OCI-LY1 (cell line): ENCODE measurements around the gene GTF2H2C.
"Not testable (repeated sequence)": the region's sequence is repeated elsewhere in the genome, so short reads cannot be mapped to it uniquely, and the experiment has no call there.

ENCODE experiments used
- EZH2 ChIP-seq: fragments of 200-600 bp; sonication (generic), shearing (Covaris generic); IDR thresholded peaks from 2 replicates; pipeline ENCODE4 v1.8.0; 2017; ENCODE audit warnings: borderline replicate concordance, mixed run types, mild to moderate bottlenecking, antibody characterized with exemption, low read length, moderate library complexity, mixed read lengths
- TF ChIP-seq, protein P1 (sequence below): fragments of 200-600 bp; sonication (generic), shearing (Covaris generic); IDR thresholded peaks from 2 replicates; pipeline ENCODE4 v1.5.1; 2017; ENCODE audit warnings: mild to moderate bottlenecking, antibody characterized with exemption, low read length, moderate library complexity, mixed read lengths

DNA sequence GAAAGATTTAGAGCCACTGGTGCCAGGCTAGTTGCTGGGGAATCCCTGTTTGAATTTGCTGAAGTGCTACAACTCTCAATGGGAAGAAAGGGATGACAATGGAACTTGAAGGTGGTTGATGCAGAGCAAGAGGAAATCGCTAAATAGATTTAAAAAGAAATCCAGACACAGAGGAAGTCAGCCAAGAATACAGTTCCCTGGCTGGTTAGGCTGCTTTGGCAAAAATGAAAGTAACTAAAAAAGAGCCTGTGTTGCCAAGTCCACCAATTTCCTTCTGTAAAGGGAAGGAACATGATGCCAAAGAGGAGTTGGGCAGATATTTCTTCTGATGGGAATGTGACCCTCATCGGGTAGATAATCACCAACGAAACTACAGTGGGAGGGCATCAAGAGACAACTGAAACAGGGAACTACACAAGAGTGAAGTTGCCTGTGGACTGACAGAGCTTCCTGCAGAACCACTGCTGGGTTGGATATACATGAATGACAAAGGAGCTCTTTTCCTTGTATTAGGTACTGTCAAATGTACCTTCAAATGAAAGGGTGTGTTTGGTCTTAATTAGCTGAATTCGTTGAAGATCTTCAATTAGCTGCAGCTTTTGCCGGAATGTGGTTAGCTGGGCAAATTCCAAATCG is 49.0 kb downstream of the GTF2H2C start:
- TF ChIP-seq, protein P1, sequence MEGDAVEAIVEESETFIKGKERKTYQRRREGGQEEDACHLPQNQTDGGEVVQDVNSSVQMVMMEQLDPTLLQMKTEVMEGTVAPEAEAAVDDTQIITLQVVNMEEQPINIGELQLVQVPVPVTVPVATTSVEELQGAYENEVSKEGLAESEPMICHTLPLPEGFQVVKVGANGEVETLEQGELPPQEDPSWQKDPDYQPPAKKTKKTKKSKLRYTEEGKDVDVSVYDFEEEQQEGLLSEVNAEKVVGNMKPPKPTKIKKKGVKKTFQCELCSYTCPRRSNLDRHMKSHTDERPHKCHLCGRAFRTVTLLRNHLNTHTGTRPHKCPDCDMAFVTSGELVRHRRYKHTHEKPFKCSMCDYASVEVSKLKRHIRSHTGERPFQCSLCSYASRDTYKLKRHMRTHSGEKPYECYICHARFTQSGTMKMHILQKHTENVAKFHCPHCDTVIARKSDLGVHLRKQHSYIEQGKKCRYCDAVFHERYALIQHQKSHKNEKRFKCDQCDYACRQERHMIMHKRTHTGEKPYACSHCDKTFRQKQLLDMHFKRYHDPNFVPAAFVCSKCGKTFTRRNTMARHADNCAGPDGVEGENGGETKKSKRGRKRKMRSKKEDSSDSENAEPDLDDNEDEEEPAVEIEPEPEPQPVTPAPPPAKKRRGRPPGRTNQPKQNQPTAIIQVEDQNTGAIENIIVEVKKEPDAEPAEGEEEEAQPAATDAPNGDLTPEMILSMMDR = not testable (repeated sequence)
- TF ChIP-seq EZH2 = not testable (repeated sequence)
